AG04450 (cell line): ENCODE measurements around the gene PIK3C2B. TPM values are rescaled to one million over a fixed set of nuclear protein-coding genes. Genes with fewer than 3 reads are reported as not detected.
"Not testable (repeated sequence)": the region's sequence is repeated elsewhere in the genome, so short reads cannot be mapped to it uniquely, and the experiment has no call there.

Experiments
- CTCF ChIA-PET: fragments of 300-600, 350-600 bp; formaldehyde crosslinking; extraction: SDS; loops from one replicate; lab custom pipeline; 2022; ENCODE audit warnings: antibody characterized with exemption, inconsistent platforms; lab: Charles Lee
- POLR2A ChIA-PET: fragments of 350-600 bp; formaldehyde crosslinking; extraction: SDS; loops from one replicate; lab custom pipeline; 2021; ENCODE audit warnings: antibody characterized with exemption, inconsistent platforms; lab: Yijun Ruan, JAX
- DNase-seq: peaks from one replicate; pipeline ENCODE4 v3.0.0-alpha.2; 2011; ENCODE audit warnings: low read depth, low spot score
- H3K27ac ChIP-seq: one replicate; pipeline ENCODE4 v1.5.1; 2012; ENCODE audit warnings: low read depth, low read length, control low read depth
- H3K27me3 ChIP-seq: one replicate; pipeline ENCODE4 v1.6.0; 2012; ENCODE audit warnings: low read length; ENCODE audit not compliant: control insufficient read depth, insufficient read depth
- H3K4me3 ChIP-seq: 2 replicates; pipeline ENCODE4 v1.5.1; 2011; ENCODE audit warnings: mild to moderate bottlenecking, low read depth, low read length, control low read depth
- H3K9me3 ChIP-seq: 2 replicates; pipeline ENCODE4 v1.5.1; 2012; ENCODE audit warnings: low read length; ENCODE audit not compliant: control insufficient read depth, insufficient read depth
- polyA plus RNA-seq: library from polyadenylated mRNA; depleted of rRNA; stranded (reverse); fragments of >200 nt; gene quantifications from 2 replicates; pipeline ENCODE4 v1.2.3, GENCODE V29; 2011
- TF ChIP-seq, protein P1 (sequence below): IDR thresholded peaks from 2 replicates; pipeline ENCODE4 v1.5.1; 2011; ENCODE audit warnings: low read depth, low read length, control low read depth, inconsistent platforms

The PIK3C2B gene
- polyA plus RNA-seq, 1 experiment, result 4.9 TPM

DNA sequence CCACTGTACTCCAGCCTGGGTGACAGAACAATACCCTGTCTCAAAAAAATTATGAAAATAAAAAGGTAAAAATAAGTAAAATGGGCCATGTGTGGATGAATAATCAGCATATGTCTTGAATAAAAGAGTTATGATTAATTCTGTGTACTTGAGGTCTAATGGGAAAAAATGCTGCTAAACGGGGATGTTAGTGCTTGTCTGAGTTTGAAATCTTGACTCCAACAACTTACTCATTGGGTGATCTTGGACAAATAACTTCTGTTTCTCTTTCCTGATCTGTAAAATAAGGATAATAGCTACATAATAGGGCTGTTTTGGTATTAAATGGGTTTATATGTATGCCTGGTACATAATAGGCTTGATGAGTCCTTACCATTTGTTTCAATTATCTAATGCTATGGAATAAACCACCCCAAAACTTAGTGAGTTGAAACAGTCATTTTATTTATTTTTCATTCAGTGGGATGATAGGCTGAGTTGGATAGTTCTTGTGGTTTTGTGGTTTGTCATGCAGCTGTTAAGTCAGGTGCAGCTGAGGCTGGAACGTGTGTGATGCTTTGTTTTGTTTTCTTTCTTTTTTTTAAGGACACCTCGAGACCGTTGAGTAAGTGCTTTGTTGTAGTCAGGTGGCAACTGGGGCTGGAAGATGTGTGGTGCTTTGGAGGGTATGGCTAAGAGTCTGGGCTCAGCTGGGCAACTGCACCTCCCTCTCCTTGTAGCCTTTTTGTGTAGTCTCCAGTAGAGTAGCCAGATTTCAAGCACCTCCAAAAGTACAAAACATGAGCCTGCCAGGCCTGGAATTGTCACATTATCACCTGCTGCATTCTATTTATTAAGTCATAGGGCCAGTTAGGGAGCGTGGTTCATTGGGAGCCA lies 26.5 kb upstream of the PIK3C2B start:
- POLR2A ChIA-PET, result no interaction called here
- H3K27me3 ChIP-seq, result no peaks in the 10 kb centered on the region
- peaks cover 11% of the 10 kb centered on the region for H3K9me3 ChIP-seq
- TF ChIP-seq, protein P1, sequence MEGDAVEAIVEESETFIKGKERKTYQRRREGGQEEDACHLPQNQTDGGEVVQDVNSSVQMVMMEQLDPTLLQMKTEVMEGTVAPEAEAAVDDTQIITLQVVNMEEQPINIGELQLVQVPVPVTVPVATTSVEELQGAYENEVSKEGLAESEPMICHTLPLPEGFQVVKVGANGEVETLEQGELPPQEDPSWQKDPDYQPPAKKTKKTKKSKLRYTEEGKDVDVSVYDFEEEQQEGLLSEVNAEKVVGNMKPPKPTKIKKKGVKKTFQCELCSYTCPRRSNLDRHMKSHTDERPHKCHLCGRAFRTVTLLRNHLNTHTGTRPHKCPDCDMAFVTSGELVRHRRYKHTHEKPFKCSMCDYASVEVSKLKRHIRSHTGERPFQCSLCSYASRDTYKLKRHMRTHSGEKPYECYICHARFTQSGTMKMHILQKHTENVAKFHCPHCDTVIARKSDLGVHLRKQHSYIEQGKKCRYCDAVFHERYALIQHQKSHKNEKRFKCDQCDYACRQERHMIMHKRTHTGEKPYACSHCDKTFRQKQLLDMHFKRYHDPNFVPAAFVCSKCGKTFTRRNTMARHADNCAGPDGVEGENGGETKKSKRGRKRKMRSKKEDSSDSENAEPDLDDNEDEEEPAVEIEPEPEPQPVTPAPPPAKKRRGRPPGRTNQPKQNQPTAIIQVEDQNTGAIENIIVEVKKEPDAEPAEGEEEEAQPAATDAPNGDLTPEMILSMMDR, result no peak
- peak overlapping the region; percentile 70 for H3K27ac ChIP-seq
- DNase-seq, result peak; percentile 67
- CTCF ChIA-PET, result no interaction called here
- no peak overlapping the region for H3K4me3 ChIP-seq

DNA sequence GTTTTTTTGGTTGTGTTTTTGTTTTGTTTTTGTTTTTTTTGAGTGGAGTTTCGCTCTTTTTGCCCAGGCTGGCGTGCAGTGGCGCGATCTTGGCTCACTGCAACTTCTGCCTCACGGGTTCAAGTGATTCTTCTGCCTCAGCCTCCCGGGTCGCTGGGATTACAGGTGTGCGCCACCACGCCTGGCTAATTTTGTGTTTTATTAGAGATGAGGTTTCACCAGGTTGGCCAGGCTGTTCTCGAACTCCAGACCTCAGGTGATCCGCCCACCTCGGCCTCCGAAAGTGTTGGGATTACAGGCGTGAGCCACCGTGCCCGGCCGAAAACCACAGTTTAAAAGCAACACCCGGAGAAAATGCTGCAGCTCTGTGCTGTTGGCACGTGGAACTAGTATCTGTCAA lies 22.8 kb upstream of the PIK3C2B start:
- H3K4me3 ChIP-seq, result peak overlapping the region; percentile 88
- ChIA-PET POLR2A (interaction anchor here (2.0 kb wide), 1 partner anchor 10 kb away, joined by 33 read pairs; no protein-coding TSS in a partner anchor), CTCF (interaction anchor here (1.1 to 2.4 kb wide), 2 partner anchors 31 to 290 kb away, joined by 3 to 14 read pairs; no protein-coding TSS in a partner anchor)
- not testable (repeated sequence) for H3K27me3 ChIP-seq, DNase-seq, H3K9me3 ChIP-seq, H3K27ac ChIP-seq

DNA sequence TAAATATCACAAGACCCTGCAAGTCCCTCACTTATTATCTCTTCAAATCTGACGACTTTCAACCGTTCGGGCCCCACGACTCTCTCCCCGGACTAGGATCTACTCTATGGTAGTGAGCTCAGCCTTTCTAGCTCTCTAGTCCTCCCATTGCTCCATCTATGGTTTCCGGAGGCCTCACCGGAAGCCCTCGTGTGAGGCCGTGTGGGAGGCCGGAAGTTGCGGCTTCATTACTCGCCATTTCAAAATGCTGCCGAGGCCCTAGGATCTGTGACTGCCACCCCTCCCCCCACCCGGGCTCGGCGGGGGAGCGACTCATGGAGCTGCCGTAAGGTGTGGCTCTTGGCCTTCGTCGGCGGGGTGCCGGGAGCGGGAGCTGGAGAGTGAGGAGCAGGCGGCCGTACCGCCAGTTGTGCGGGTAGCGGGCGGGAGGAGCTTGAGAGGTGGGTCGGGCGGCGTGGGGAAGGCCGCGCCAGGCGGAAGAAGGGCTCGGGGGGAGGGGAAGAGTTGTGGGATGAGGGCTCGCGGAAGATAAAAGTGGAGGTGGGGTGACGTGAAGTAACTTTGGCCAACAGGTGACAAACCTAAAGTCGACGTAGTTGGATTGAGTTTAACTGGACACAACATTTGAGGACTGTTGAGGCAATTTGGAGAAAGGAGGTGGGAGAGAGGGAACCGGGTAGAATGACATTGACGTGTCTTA lies 21.7 kb upstream of the PIK3C2B start, which contains the start of gene MDM4:
TSS of gene MDM4 (plus strand) at position 227 of the 700 bp plus-strand sequence. CDS start 9,113 bp downstream, outside the sequence.
- CTCF ChIA-PET, result interaction anchor here (0.8 to 2.4 kb wide), 5 partner anchors 9 to 291 kb away, joined by 3 to 14 read pairs (median 6); no protein-coding TSS in a partner anchor
- Histone ChIP-seq H3K4me3 (peak within 1 kb of the TSS; percentile 88), H3K27me3 (no peaks in the 10 kb centered on the region), H3K9me3 (no peaks in the 10 kb centered on the region; the same call in 1 of the 2 replicates), H3K27ac (peak within 1 kb of the TSS; percentile 94)
- TF ChIP-seq, protein P1, result no peak
- POLR2A ChIA-PET, result interaction anchor here (0.5 to 2.0 kb wide), 8 partner anchors 9 to 1137 kb away, joined by 3 to 33 read pairs (median 4); no protein-coding TSS in a partner anchor
- peak; percentile 90 for DNase-seq

DNA sequence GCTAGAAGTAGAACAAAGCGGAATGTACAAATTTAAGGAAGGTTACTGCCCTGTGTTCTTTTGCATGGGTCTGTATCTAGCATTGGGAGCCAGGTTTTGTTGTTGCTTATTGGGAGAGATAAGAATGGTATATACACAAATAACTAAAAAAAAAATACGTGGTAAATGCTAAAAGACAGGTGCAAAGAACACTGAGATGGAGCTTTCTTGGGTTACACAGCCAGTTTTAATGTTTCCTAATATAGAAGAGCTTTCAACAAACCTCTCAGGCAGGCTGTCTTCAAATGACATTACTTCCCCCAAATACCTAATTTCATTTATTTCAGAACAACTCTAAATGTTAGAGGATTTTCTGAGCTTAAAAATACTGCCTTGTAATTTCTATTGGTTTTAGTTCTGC lies 20.2 kb upstream of the PIK3C2B start:
- Histone ChIP-seq H3K27me3 (no peaks in the 10 kb centered on the region), H3K4me3 (no peak overlapping the region), H3K27ac (no peak overlapping the region), H3K9me3 (no peaks in the 10 kb centered on the region; the same call in 1 of the 2 replicates)
- CTCF ChIA-PET, result interaction anchor here (1.8 to 2.4 kb wide), 3 partner anchors 69 to 292 kb away, joined by 6 to 14 read pairs (median 8); no protein-coding TSS in a partner anchor
- TF ChIP-seq, protein P1, result no peak
- POLR2A ChIA-PET, result interaction anchor here (0.7 kb wide), 1 partner anchor 32 kb away, joined by 4 read pairs; no protein-coding TSS in a partner anchor
- no peak for DNase-seq

DNA sequence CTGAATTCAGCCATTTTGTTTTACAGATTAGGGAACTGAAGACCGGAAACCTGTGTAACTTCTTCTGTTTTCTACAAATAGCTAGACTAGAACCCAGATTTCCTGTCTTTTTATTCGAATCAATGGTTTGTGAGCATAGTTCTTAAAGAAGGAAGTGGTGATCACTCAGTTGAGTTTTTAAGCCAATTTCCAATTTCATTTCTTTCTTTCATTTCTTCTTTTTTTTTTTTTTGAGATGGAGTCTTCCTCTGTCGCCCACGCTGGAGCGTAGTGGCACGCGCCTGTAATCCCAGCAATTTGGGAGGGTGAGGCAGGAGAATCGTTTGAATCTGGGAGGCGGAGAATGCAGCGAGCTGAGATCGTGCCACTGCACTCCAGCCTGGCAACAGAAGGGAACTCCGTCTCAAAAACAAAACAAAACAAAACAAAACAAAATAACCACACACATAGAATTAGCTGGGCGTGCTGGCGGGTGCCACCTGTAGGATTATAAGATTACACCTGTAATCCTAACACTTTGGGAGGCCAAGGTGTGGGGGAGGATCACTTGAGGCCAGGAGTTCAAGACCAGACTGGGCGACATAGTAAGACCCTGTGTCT lies 18.6 kb upstream of the PIK3C2B start:
- ChIA-PET POLR2A (no interaction called here), CTCF (no interaction called here)
- no peak overlapping the region for H3K4me3 ChIP-seq
- no peaks in the 10 kb centered on the region for H3K27me3 ChIP-seq
- no peak for DNase-seq
- no peaks in the 10 kb centered on the region; the same call in 1 of the 2 replicates for H3K9me3 ChIP-seq
- TF ChIP-seq, protein P1, result no peak
- H3K27ac ChIP-seq, result no peak overlapping the region
